ENCODE data around the gene PPDPF. TPM values are rescaled to one million over a fixed set of nuclear protein-coding genes. Genes with fewer than 3 reads are reported as not detected.
A peak's percentile ranks its signal among the peaks of the same experiment; 100 is the strongest.

PPDPF gene
- total RNA-seq, 1 donor from 2014 or later: 135 TPM

GRCh38 chr20:63492518-63492917, 28.0 kb upstream of the PPDPF start:
- intact Hi-C loops (cut with micrococcal nuclease): no loop called here
- H3K4me3 Mint-ChIP-seq (ENCODE audit: low read depth): no peak overlapping the region
- H3K36me3 Mint-ChIP-seq (ENCODE audit: low read depth): no peaks in the 10 kb centered on the region
- no peak overlapping the region for H3K27ac Mint-ChIP-seq
- peaks cover 11% of the 10 kb centered on the region for H3K27me3 Mint-ChIP-seq (ENCODE audit: low read depth)
- no peak for DNase-seq (ENCODE audit: low spot score)
- no peaks in the 10 kb centered on the region for H3K9me3 Mint-ChIP-seq
- peaks cover 2% of the 10 kb centered on the region for H3K4me1 Mint-ChIP-seq (ENCODE audit: low read depth)

GRCh38 chr20:63492982-63493381, 27.6 kb upstream of the PPDPF start:
- no peaks in the 10 kb centered on the region for H3K36me3 Mint-ChIP-seq (ENCODE audit: low read depth)
- peaks cover 16% of the 10 kb centered on the region for H3K27me3 Mint-ChIP-seq (ENCODE audit: low read depth)
- H3K9me3 Mint-ChIP-seq: no peaks in the 10 kb centered on the region
- H3K27ac Mint-ChIP-seq: no peak overlapping the region
- H3K4me3 Mint-ChIP-seq (ENCODE audit: low read depth): no peak overlapping the region
- H3K4me1 Mint-ChIP-seq (ENCODE audit: low read depth): peaks cover 2% of the 10 kb centered on the region
- DNase-seq (ENCODE audit: low spot score): no peak
- intact Hi-C loops (cut with micrococcal nuclease): no loop called here

- no peaks in the 10 kb centered on the region for H3K36me3 Mint-ChIP-seq (ENCODE audit: low read depth)
- intact Hi-C loops (cut with micrococcal nuclease): no loop called here
- no peak overlapping the region for H3K4me3 Mint-ChIP-seq (ENCODE audit: low read depth)
- no peak overlapping the region for H3K27ac Mint-ChIP-seq
- H3K4me1 Mint-ChIP-seq (ENCODE audit: low read depth): peaks cover 2% of the 10 kb centered on the region
- H3K27me3 Mint-ChIP-seq (ENCODE audit: low read depth): peaks cover 17% of the 10 kb centered on the region
- DNase-seq (ENCODE audit: low spot score): no peak
- H3K9me3 Mint-ChIP-seq: no peaks in the 10 kb centered on the region
Observed at GRCh38 chr20:63493563-63494020, 27.0 kb upstream of the PPDPF start.

- Mint-ChIP-seq H3K4me3 (ENCODE audit: low read depth) (no peak overlapping the region), H3K4me1 (ENCODE audit: low read depth) (peaks cover 2% of the 10 kb centered on the region)
Observed at GRCh38 chr20:63494084-63494419, 26.5 kb upstream of the PPDPF start.

GRCh38 chr20:63494420-63495166, 26.0 kb upstream of the PPDPF start:
- no peaks in the 10 kb centered on the region for H3K9me3 Mint-ChIP-seq
- H3K27me3 Mint-ChIP-seq (ENCODE audit: low read depth): peaks cover 17% of the 10 kb centered on the region
- no peak overlapping the region for H3K4me3 Mint-ChIP-seq (ENCODE audit: low read depth)
- no peak overlapping the region for H3K27ac Mint-ChIP-seq
- no peaks in the 10 kb centered on the region for H3K36me3 Mint-ChIP-seq (ENCODE audit: low read depth)
- no peak for DNase-seq (ENCODE audit: low spot score)
- intact Hi-C loops (cut with micrococcal nuclease): no loop called here
- peaks cover 2% of the 10 kb centered on the region for H3K4me1 Mint-ChIP-seq (ENCODE audit: low read depth)

More at GRCh38 chr20:63494084-63494419, 26.5 kb upstream of the PPDPF start:
- Mint-ChIP-seq H3K27ac (no peak overlapping the region), H3K36me3 (ENCODE audit: low read depth) (no peaks in the 10 kb centered on the region), H3K27me3 (ENCODE audit: low read depth) (peaks cover 17% of the 10 kb centered on the region), H3K9me3 (no peaks in the 10 kb centered on the region)
- intact Hi-C loops (cut with micrococcal nuclease): no loop called here
- no peak for DNase-seq (ENCODE audit: low spot score)

GRCh38 chr20:63495167-63495720, 25.3 kb upstream of the PPDPF start:
- Mint-ChIP-seq H3K27ac (no peak overlapping the region), H3K4me3 (ENCODE audit: low read depth) (no peak overlapping the region), H3K4me1 (ENCODE audit: low read depth) (peaks cover 2% of the 10 kb centered on the region), H3K27me3 (ENCODE audit: low read depth) (peaks cover 17% of the 10 kb centered on the region), H3K36me3 (ENCODE audit: low read depth) (no peaks in the 10 kb centered on the region), H3K9me3 (no peaks in the 10 kb centered on the region)
- intact Hi-C loops (cut with micrococcal nuclease): no loop called here
- no peak for DNase-seq (ENCODE audit: low spot score)

GRCh38 chr20:63495741-63496595, 24.6 kb upstream of the PPDPF start:
- H3K36me3 Mint-ChIP-seq (ENCODE audit: low read depth): no peaks in the 10 kb centered on the region
- H3K9me3 Mint-ChIP-seq: no peaks in the 10 kb centered on the region
- peak overlapping the region; percentile 37 for H3K4me3 Mint-ChIP-seq (ENCODE audit: low read depth)
- peaks cover 2% of the 10 kb centered on the region for H3K4me1 Mint-ChIP-seq (ENCODE audit: low read depth)
- intact Hi-C loops (cut with micrococcal nuclease): loop anchor here (2.0 kb wide), 1 partner anchor 61 kb away; no protein-coding TSS in a partner anchor
- H3K27me3 Mint-ChIP-seq (ENCODE audit: low read depth): peaks cover 17% of the 10 kb centered on the region
- no peak overlapping the region for H3K27ac Mint-ChIP-seq
- peak; percentile 49 for DNase-seq (ENCODE audit: low spot score)

- Mint-ChIP-seq H3K4me3 (ENCODE audit: low read depth) (no peak overlapping the region), H3K36me3 (ENCODE audit: low read depth) (no peaks in the 10 kb centered on the region)
Observed at GRCh38 chr20:63496596-63497120, 23.9 kb upstream of the PPDPF start.

GRCh38 chr20:63497138-63497945, 23.2 kb upstream of the PPDPF start:
- intact Hi-C loops (cut with micrococcal nuclease): loop anchor here (2.0 kb wide), 1 partner anchor 63 kb away; no protein-coding TSS in a partner anchor
- Mint-ChIP-seq H3K36me3 (ENCODE audit: low read depth) (no peaks in the 10 kb centered on the region), H3K4me3 (ENCODE audit: low read depth) (no peak overlapping the region), H3K4me1 (ENCODE audit: low read depth) (peaks cover 2% of the 10 kb centered on the region), H3K27ac (no peak overlapping the region), H3K9me3 (no peaks in the 10 kb centered on the region), H3K27me3 (ENCODE audit: low read depth) (peaks cover 19% of the 10 kb centered on the region)
- no peak for DNase-seq (ENCODE audit: low spot score)

More at GRCh38 chr20:63496596-63497120, 23.9 kb upstream of the PPDPF start:
- intact Hi-C loops (cut with micrococcal nuclease): loop anchor here (2.0 kb wide), 1 partner anchor 62 kb away; no protein-coding TSS in a partner anchor
- DNase-seq (ENCODE audit: low spot score): no peak
- peaks cover 19% of the 10 kb centered on the region for H3K27me3 Mint-ChIP-seq (ENCODE audit: low read depth)
- H3K9me3 Mint-ChIP-seq: no peaks in the 10 kb centered on the region
- no peak overlapping the region for H3K27ac Mint-ChIP-seq
- H3K4me1 Mint-ChIP-seq (ENCODE audit: low read depth): peaks cover 2% of the 10 kb centered on the region

- Mint-ChIP-seq H3K27ac (no peak overlapping the region), H3K9me3 (no peaks in the 10 kb centered on the region), H3K4me3 (ENCODE audit: low read depth) (no peak overlapping the region), H3K36me3 (ENCODE audit: low read depth) (no peaks in the 10 kb centered on the region), H3K4me1 (ENCODE audit: low read depth) (peaks cover 2% of the 10 kb centered on the region), H3K27me3 (ENCODE audit: low read depth) (peaks cover 19% of the 10 kb centered on the region)
- intact Hi-C loops (cut with micrococcal nuclease): loop anchor here (2.0 kb wide), 1 partner anchor 63 kb away; no protein-coding TSS in a partner anchor
- no peak for DNase-seq (ENCODE audit: low spot score)
Observed at GRCh38 chr20:63497946-63498935, 22.3 kb upstream of the PPDPF start.

GRCh38 chr20:63498960-63499337, 21.6 kb upstream of the PPDPF start, which contains the start of gene EEF1A2:
TSS of gene EEF1A2 (minus strand) at chr20:63499083. CDS start at chr20:63497763, 1,320 bp downstream.
- Mint-ChIP-seq H3K27me3 (ENCODE audit: low read depth) (peaks cover 20% of the 10 kb centered on the region), H3K36me3 (ENCODE audit: low read depth) (no peaks in the 10 kb centered on the region), H3K9me3 (peaks cover under 1% of the 10 kb centered on the region), H3K27ac (no peak within 1 kb of the TSS), H3K4me3 (ENCODE audit: low read depth) (no peak within 1 kb of the TSS), H3K4me1 (ENCODE audit: low read depth) (peaks cover 2% of the 10 kb centered on the region)
- DNase-seq (ENCODE audit: low spot score): no peak
- intact Hi-C loops (cut with micrococcal nuclease): no loop called here
